Upper lobe of left lung (tissue), 6 donors: ENCODE measurements around the gene ASPHD1. TPM values are rescaled to one million over a fixed set of nuclear protein-coding genes. Genes with fewer than 3 reads are reported as not detected.
"Not testable (repeated sequence)": the region's sequence is repeated elsewhere in the genome, so short reads cannot be mapped to it uniquely, and the experiment has no call there.

Experiments
- ATAC-seq, 2 donors: fragments of 200-7000 bp; cut with Tn5 transposase; one replicate each; pipeline ENCODE4 v1.9.1; 2022; ENCODE audit warnings: mild to moderate bottlenecking in 2 of 2, moderate library complexity in 2 of 2; ENCODE audit not compliant: low FRiP score in 2 of 2
- DNase-seq, 2 donors: peaks; one replicate each; pipeline ENCODE4 v3.0.0-alpha.2; 2019 to 2020
- H3K27ac ChIP-seq, 4 donors: fragments of 200-600 bp; sonication (generic); one replicate each; pipeline ENCODE4 v1.5.1; 2016 to 2019
- H3K27me3 ChIP-seq, 4 donors: fragments of 200-600 bp; sonication (generic); one replicate each; pipeline ENCODE4 v1.5.1; 2017 to 2019
- H3K36me3 ChIP-seq, 4 donors: fragments of 200-600 bp; sonication (generic); one replicate each; pipeline ENCODE4 v1.5.1; 2016 to 2019
- H3K4me1 ChIP-seq, 4 donors: fragments of 200-600 bp; sonication (generic); one replicate each; pipeline ENCODE4 v1.5.1; 2018 to 2019
- H3K4me3 ChIP-seq, 4 donors: fragments of 200-600 bp; sonication (generic); one replicate each; pipeline ENCODE4 v1.5.1; 2017 to 2019; ENCODE audit warnings: mild to moderate bottlenecking in 2 of 4, moderate library complexity in 1 of 4
- H3K9me3 ChIP-seq, 4 donors: fragments of 200-600 bp; sonication (generic); one replicate each; pipeline ENCODE4 v1.5.1; 2018 to 2019
- CTCF ChIP-seq, 6 experiments: fragments of 450-650 bp in 4 of 6; fragments of 200-600 bp in 2 of 6; sonication (generic) in 2 of 6; IDR thresholded peaks; one replicate each; pipeline ENCODE4 v1.5.1; 2016 to 2019; ENCODE audit warnings: antibody characterized with exemption in 6 of 6
- EP300 ChIP-seq, 4 donors: sonication (generic); formaldehyde crosslinking; IDR thresholded peaks; one replicate each; pipeline ENCODE4 v1.5.1; 2017; ENCODE audit warnings: antibody characterized with exemption in 4 of 4, control low read depth in 2 of 4
- POLR2A ChIP-seq, 4 donors: fragments of 450-650 bp; IDR thresholded peaks; one replicate each; pipeline ENCODE4 v1.5.1; 2016 to 2017; ENCODE audit warnings: antibody characterized with exemption in 4 of 4, mild to moderate bottlenecking in 2 of 4
- POLR2AphosphoS5 ChIP-seq, 2 donors: sonication (generic); formaldehyde crosslinking; IDR thresholded peaks; one replicate each; pipeline ENCODE4 v1.5.1; 2017; ENCODE audit warnings: antibody characterized with exemption in 2 of 2
- WGBS, 2 donors: methylation state at CpG; one replicate each; pipeline ENCODE4 v1.1.5; 2017 to 2018; 5-methylcytosine and 5-hydroxymethylcytosine counted together
- total RNA-seq, 6 donors: library from RNA; depleted of rRNA in 4 of 6; stranded (reverse); fragments of >200 nt in 4 of 6; gene quantifications; one replicate each; pipeline versions ENCODE4 v1.1.0 to v1.2.1, GENCODE V29; 2016 to 2021
- donor health status: DM: no; HTN: no; CAD: no; lungs with moderate emphysema.
- donor health status: DM: no; HTN: yes; CAD: no; lungs with severe emphysema.

The ASPHD1 gene
- total RNA-seq, 6 donors from 2014 or later: 0.78 to 4.2 (median 2.4) TPM; not detected in 1

DNA sequence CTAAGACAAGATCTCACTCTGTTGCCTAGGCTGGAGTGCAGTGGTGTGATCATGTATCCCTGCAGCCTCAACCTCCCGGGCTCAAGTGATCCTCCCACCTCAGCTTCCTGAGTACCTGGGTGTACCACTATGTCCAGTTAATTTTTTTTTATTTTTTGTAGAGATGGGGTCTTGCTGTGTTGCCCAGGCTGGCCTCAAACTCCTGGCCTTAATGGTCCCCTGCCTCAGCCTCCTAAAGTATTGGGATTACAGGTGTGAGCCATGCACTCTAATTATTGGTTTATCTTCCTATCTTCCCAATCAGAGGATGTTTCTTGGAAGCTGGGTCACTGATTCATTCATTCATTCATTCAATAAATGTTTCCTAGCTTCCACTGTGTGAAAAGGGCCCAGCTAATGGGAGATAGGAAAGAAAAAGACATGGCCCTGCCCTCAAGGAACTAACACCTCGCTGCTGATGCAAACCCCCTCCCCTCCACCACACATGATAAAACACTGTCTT, 8.5 kb downstream of the ASPHD1 start:
- no peak for TF ChIP-seq CTCF (IDR thresholded peaks at IDR 0.05)
- TF ChIP-seq POLR2AphosphoS5 (IDR thresholded peaks at IDR 0.05): no peak
- no peak for TF ChIP-seq POLR2A (IDR thresholded peaks at IDR 0.05)
- TF ChIP-seq EP300 (IDR thresholded peaks at IDR 0.05): no peak
- ATAC-seq (no peak), DNase-seq (no peak)
- H3K27me3 ChIP-seq: no peaks in the 10 kb centered on the region
- H3K27ac ChIP-seq: no peak overlapping the region
- no peaks in the 10 kb centered on the region for H3K9me3 ChIP-seq
- H3K36me3 ChIP-seq: peaks cover 0 to 9% (median 0%) of the 10 kb centered on the region in 4 donors
- 90 to 95% methylated on average over 2 of the region's 2 CpGs for WGBS, 2 donors
- no peaks in the 10 kb centered on the region for H3K4me1 ChIP-seq
- H3K4me3 ChIP-seq: no peak overlapping the region

DNA sequence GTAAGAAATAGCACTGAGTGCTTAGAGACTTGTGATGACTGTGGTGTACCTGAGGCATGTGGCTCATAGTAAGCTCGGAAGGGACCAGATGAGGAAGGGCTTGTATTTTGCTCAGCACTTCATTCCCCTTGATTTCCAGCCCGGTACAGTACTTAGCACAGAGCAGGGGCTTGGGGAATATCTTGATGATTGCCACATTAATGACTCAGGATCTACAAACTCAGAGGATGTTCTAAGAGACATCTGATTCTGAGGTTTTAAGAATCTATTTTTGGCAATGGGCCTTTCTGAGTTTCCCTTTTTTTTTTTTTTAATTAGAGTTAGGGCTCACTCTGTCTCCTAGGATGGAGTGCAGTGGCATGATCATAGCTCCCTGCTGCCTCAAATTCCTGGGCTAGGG, 9.1 kb downstream of the ASPHD1 start:
- Histone ChIP-seq H3K9me3 (no peaks in the 10 kb centered on the region), H3K36me3 (peaks cover 0 to 13% (median 0%) of the 10 kb centered on the region in 4 donors), H3K4me3 (no peak overlapping the region), H3K27ac (no peak overlapping the region), H3K4me1 (no peaks in the 10 kb centered on the region), H3K27me3 (no peaks in the 10 kb centered on the region)
- ATAC-seq (no peak), DNase-seq (no peak)
- no peak for TF ChIP-seq EP300 (IDR thresholded peaks at IDR 0.05)
- TF ChIP-seq POLR2AphosphoS5 (IDR thresholded peaks at IDR 0.05): no peak
- TF ChIP-seq POLR2A (IDR thresholded peaks at IDR 0.05): no peak
- TF ChIP-seq CTCF (IDR thresholded peaks at IDR 0.05): no peak
- WGBS, 2 donors: 63 to 72% methylated on average over 2 of the region's 2 CpGs

- H3K27ac ChIP-seq, H3K4me3 ChIP-seq, H3K9me3 ChIP-seq, H3K4me1 ChIP-seq, ATAC-seq, DNase-seq, H3K27me3 ChIP-seq: not testable (repeated sequence)
- WGBS, 2 donors: 75 to 77% methylated on average over 6 of the region's 6 CpGs
- peaks cover 0 to 13% (median 0%) of the 10 kb centered on the region in 4 donors for H3K36me3 ChIP-seq
These were observed 9.6 kb downstream of the ASPHD1 start for GRCh38 chr16:29909851-29910250.

DNA sequence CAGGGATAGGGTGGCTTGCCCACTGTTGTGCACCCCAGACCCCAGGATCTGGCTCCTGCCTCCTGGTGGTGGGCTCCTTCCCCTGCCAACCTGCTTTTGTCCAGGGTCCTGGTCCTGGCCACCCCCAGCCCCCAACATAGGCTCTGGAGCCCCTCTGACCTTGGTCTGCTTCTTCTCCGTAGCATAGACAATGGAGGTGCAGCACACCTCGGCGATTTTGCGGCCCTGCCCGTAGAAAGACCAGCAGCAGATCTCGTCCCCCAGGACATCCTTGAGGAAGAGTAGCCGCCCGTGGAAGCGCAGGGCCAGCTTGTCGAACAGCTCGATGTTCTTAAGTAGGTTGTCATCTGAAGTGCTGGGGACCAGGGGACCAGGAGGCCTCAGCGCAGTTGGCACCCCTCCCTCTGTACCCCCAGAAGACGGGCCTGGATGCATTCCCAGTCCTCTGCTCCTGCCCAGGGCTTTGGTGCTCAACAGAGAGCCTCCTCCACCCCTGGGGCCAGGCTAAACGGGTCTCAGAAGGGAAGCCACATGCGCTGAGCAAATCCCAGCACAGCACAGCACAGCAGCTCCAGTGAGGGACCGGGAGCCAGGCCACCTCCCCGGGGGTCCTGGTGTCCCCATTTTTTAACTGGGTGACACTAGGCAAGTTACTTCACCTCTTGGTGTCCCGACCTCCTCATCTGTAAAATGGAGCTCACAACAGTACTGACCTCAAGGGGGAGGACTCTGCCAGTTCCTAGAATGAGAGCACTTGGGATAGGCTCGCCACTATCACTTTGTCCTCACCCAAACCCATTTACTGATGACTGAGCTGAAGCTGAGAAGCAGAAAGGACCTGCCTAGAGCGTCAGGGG, 10.8 kb downstream of the ASPHD1 start:
- H3K9me3 ChIP-seq: no peaks in the 10 kb centered on the region
- no peaks in the 10 kb centered on the region for H3K27me3 ChIP-seq
- ATAC-seq (no peak), DNase-seq (no peak)
- WGBS, 2 donors: 83 to 92% methylated on average over 11 to 17 of the region's 20 CpGs
- H3K4me3 ChIP-seq: no peak overlapping the region
- no peak overlapping the region for H3K27ac ChIP-seq
- H3K36me3 ChIP-seq: peaks cover 0 to 13% (median 0%) of the 10 kb centered on the region in 4 donors
- no peaks in the 10 kb centered on the region for H3K4me1 ChIP-seq
- TF ChIP-seq POLR2A (IDR thresholded peaks at IDR 0.05): no peak
- no peak for TF ChIP-seq EP300 (IDR thresholded peaks at IDR 0.05)
- no peak for TF ChIP-seq POLR2AphosphoS5 (IDR thresholded peaks at IDR 0.05)
- TF ChIP-seq CTCF (IDR thresholded peaks at IDR 0.05): no peak

DNA sequence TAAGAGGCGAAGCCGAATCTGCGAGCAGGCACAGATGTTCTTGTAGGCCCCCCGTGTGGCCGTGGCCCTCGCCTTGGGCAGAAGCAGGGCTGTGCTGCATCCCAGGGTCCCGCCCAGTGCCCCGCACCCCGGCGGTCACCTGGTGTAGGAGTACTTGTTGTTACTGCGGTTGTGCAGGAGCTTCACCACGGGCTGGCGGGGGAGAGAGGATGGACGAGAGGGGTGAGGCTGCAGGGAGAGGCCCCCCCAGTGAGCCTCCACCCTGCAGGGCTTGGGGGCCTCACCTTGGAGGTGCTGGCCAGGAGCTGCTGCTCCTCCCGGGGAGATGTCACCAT, 11.4 kb downstream of the ASPHD1 start:
- H3K4me3 ChIP-seq: no peak overlapping the region
- peaks cover 0 to 13% (median under 1%) of the 10 kb centered on the region in 4 donors for H3K36me3 ChIP-seq
- TF ChIP-seq CTCF (IDR thresholded peaks at IDR 0.05) (no peak), EP300 (IDR thresholded peaks at IDR 0.05) (no peak), POLR2A (IDR thresholded peaks at IDR 0.05) (no peak), POLR2AphosphoS5 (IDR thresholded peaks at IDR 0.05) (no peak)
- 90 to 98% methylated on average over 13 to 15 of the region's 15 CpGs for WGBS, 2 donors
- H3K27ac ChIP-seq: no peak overlapping the region
- H3K27me3 ChIP-seq: no peaks in the 10 kb centered on the region
- H3K4me1 ChIP-seq: no peaks in the 10 kb centered on the region
- H3K9me3 ChIP-seq: no peaks in the 10 kb centered on the region
- DNase-seq (peak in 1 of 2 donors; percentile 75), ATAC-seq (peak in 1 of 2 donors; percentile 6)
